Hematopoietic multipotent progenitor cell treated with erythropoietin and hydrocortisone succinate and interleukin-3 and kit ligand, for 4 days (in vitro differentiated cells): ENCODE measurements around the gene GATAD2A.

Source experiments
- DNase-seq: peaks from one replicate; pipeline ENCODE4 v3.0.0-alpha.2; 2015

Gene GATAD2A

DNA sequence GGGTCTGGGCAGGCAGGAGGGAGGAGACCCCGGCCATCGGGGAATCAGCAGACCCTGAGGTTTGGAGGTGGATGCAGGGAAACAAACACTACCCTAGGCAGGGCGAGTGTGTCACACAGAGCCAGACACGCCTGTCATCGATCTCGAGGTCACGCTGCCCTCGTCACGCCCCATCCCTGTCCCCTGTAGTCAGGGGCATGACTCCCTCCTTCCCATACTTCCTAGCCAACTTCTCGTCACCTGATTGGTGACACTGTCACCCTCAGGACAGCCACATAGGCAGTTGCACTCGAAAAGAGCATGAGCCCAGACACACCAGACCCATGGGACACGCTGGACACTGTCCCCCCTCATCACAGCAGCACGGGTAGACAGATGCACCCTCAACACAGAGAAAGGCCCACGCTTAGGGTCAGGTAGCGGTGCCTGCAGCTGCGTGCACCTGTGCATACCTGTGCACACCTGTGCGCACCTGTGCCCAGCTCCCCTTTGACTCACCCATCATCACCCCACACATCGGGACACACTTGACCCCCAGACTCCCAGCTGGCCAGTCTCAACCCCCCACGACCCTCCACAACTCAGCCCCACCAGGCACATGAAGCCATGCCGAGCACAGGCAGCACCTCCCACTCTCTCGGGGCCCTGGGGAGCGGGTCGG lies 144.5 kb downstream of the GATAD2A start:
- no peak for DNase-seq

GRCh38 chr19:19550485-19550929 lies 145.0 kb downstream of the GATAD2A start:
- no peak for DNase-seq

GRCh38 chr19:19550972-19551852 lies 145.7 kb downstream of the GATAD2A start:
- DNase-seq = no peak

GRCh38 chr19:19551853-19552192 lies 146.3 kb downstream of the GATAD2A start:
- DNase-seq = no peak

- no peak for DNase-seq
Observed at GRCh38 chr19:19552798-19553197, 147.3 kb downstream of the GATAD2A start.

DNA sequence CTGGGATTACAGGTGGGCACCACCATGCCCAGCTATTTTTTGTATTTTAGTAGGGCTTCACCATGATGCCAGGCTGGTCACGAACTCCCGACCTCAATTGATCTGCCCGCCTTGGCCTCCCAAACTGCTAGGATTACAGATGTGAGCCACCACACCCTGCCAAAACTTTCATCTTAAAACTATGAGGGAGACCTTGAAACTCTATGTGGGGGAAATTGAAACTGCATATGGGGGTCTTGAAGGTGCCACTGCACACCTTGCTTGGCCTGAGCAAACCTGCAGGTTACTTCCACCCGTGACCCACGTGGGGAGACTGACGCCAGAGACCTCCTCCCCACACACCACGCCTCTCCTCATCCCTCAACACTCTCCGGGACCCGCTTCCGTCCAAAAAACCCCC lies 148.2 kb downstream of the GATAD2A start:
- no peak for DNase-seq

GRCh38 chr19:19554074-19555023 lies 148.9 kb downstream of the GATAD2A start:
- DNase-seq = peak; percentile 73

DNA sequence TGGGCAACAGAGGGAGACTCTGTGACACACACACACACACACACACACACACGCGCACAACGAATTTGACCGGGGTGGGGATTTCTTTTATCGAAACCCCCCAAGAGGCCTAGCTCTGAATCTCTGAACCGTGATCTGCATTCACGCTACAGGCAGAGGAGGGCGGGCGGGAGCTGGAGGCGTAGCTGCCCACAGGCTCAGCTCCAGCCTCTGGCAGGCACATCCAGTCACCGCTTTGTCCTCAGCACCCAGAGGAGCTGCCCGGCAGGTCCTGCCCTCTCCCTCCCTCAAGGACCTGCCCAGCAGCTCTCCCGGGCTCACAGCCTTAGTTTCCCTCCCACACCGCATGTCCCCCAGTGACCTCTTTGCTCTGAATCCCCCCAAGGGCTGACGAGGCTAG lies 152.6 kb downstream of the GATAD2A start:
- no peak for DNase-seq
